Measurements from ENCODE around the gene EBF4.

DNA sequence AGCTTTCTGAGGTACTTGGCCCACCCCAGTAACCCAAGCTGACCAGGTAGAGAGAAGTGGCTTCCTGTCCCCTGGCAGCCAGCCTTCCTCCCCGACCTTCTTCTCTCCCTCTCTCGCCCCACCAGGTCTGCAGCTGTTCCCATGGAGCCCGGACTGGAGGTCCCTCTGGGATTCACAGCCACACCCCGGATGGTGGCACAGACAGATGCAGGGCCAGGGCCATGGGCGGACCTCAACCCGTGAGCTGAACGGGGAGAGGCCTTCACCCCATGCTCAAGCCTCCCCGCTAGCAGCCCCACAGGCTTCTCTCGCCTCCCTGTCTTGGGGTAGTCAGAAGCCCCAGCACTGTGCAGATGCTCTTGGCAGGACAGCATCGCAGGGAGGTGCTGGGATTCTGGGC, 66.6 kb downstream of the EBF4 start:
- TF ChIP-seq, protein P1, sequence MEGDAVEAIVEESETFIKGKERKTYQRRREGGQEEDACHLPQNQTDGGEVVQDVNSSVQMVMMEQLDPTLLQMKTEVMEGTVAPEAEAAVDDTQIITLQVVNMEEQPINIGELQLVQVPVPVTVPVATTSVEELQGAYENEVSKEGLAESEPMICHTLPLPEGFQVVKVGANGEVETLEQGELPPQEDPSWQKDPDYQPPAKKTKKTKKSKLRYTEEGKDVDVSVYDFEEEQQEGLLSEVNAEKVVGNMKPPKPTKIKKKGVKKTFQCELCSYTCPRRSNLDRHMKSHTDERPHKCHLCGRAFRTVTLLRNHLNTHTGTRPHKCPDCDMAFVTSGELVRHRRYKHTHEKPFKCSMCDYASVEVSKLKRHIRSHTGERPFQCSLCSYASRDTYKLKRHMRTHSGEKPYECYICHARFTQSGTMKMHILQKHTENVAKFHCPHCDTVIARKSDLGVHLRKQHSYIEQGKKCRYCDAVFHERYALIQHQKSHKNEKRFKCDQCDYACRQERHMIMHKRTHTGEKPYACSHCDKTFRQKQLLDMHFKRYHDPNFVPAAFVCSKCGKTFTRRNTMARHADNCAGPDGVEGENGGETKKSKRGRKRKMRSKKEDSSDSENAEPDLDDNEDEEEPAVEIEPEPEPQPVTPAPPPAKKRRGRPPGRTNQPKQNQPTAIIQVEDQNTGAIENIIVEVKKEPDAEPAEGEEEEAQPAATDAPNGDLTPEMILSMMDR (IDR thresholded peaks at IDR 0.05 in 2 of 3, conservative IDR thresholded peaks at IDR 0.05 in 1 of 3; ENCODE audit: borderline replicate concordance in 1 of 3, insufficient read depth in 1 of 3, low read depth in 2 of 3, low read length in 2 of 3), result no peak
- no peak for TF ChIP-seq POLR2A (IDR thresholded peaks at IDR 0.05; ENCODE audit: borderline replicate concordance, extremely low read depth, insufficient read depth, insufficient read length)
- TF ChIP-seq CEBPB (IDR thresholded peaks at IDR 0.05; ENCODE audit: low read depth), result no peak
- no peak for TF ChIP-seq EZH2 (IDR thresholded peaks at IDR 0.05)
- TF ChIP-seq, protein P2, sequence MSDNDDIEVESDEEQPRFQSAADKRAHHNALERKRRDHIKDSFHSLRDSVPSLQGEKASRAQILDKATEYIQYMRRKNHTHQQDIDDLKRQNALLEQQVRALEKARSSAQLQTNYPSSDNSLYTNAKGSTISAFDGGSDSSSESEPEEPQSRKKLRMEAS (IDR thresholded peaks at IDR 0.05), result no peak
- no peak for TF ChIP-seq POLR2AphosphoS5 (IDR thresholded peaks at IDR 0.05; ENCODE audit: low read depth, low read length)
- TF ChIP-seq EGR1 (IDR thresholded peaks at IDR 0.05; ENCODE audit: low read depth), result no peak
- no peak for TF ChIP-seq REST (IDR thresholded peaks at IDR 0.05; ENCODE audit: low read depth)
